Activated naive CD4-positive, alpha-beta T cell (primary cell): ENCODE data around the gene CDKL1.
"Not testable (repeated sequence)": the region's sequence is repeated elsewhere in the genome, so short reads cannot be mapped to it uniquely, and the experiment has no call there.

Source experiments
- DNase-seq, 4 experiments: peaks; one replicate each; lab custom pipeline; 2025; lab: John Stamatoyannopoulos, UW

The CDKL1 gene

GRCh38 chr14:50331596-50331995, 65.1 kb downstream of the CDKL1 start:
- no peak for DNase-seq

- peak in 3 of 4 experiments; percentile 4 to 27 (median 27) for DNase-seq
Measured at GRCh38 chr14:50321009-50321660, 75.5 kb downstream of the CDKL1 start.

GRCh38 chr14:50320283-50320682, 76.4 kb downstream of the CDKL1 start:
- DNase-seq, result no peak

GRCh38 chr14:50319721-50320120, 77.0 kb downstream of the CDKL1 start:
- no peak for DNase-seq

GRCh38 chr14:50319293-50319692, 77.4 kb downstream of the CDKL1 start:
- no peak for DNase-seq

- no peak for DNase-seq
Measured at GRCh38 chr14:50318031-50318626, 78.6 kb downstream of the CDKL1 start.

- not testable (repeated sequence) for DNase-seq
Measured at GRCh38 chr14:50314098-50314497, 82.6 kb downstream of the CDKL1 start.

GRCh38 chr14:50312734-50313054, 84.0 kb downstream of the CDKL1 start:
- peak in 1 of 4 experiments; percentile 59 for DNase-seq

GRCh38 chr14:50311972-50312733, 84.5 kb downstream of the CDKL1 start, which contains the start of the genes DMAC2L and L2HGDH:
Gene DMAC2L, plus strand, starts transcription at chr14:50312324. Its CDS starts 9,164 bp downstream, at chr14:50321488.
Gene L2HGDH, minus strand, starts transcription at chr14:50312229. Its CDS starts 79 bp downstream, at chr14:50312150.
- peak; percentile 79 to 84 (median 82) for DNase-seq

GRCh38 chr14:50311337-50311971, 85.2 kb downstream of the CDKL1 start:
- DNase-seq, result no peak

- DNase-seq, result no peak
Measured at GRCh38 chr14:50310445-50310844, 86.2 kb downstream of the CDKL1 start.

- no peak for DNase-seq
Measured at GRCh38 chr14:50308363-50308915, 88.2 kb downstream of the CDKL1 start.

- no peak for DNase-seq
Measured at GRCh38 chr14:50303744-50304471, 92.8 kb downstream of the CDKL1 start.

GRCh38 chr14:50301914-50302313, 94.8 kb downstream of the CDKL1 start:
- no peak for DNase-seq

- DNase-seq, result no peak
Measured at GRCh38 chr14:50299585-50299984, 97.1 kb downstream of the CDKL1 start.

- no peak for DNase-seq
Measured at GRCh38 chr14:50290306-50290705, 106.4 kb downstream of the CDKL1 start.

- no peak for DNase-seq
Measured at GRCh38 chr14:50288146-50288545, 108.5 kb downstream of the CDKL1 start.

GRCh38 chr14:50285861-50286260, 110.8 kb downstream of the CDKL1 start:
- no peak for DNase-seq
